HG03060 (cell line): ENCODE measurements around the gene C8G.
A peak's percentile ranks its signal among the peaks of the same experiment; 100 is the strongest.

ENCODE experiments used
- ATAC-seq: cut with Tn5 transposase; IDR thresholded peaks from one replicate; pipeline ENCODE4 v1.9.1; 2021; ENCODE audit warnings: low read depth, moderate number of reproducible peaks; ENCODE audit not compliant: unreplicated experiment

The C8G gene

GRCh38 chr9:136944519-136945332, at the start of gene C8G, which contains the start of gene FBXW5:
C8G (plus strand) TSS chr9:136945243; CDS start chr9:136945321, 78 bp downstream.
FBXW5 (minus strand) TSS chr9:136944738; CDS start chr9:136944083, 655 bp downstream.
- peak; percentile 62 for ATAC-seq

- no peak for ATAC-seq
Measured at GRCh38 chr9:136896027-136896426, 49.0 kb upstream of the C8G start.

GRCh38 chr9:136898483-136899100, 46.5 kb upstream of the C8G start:
- ATAC-seq: no peak

- ATAC-seq: no peak
Measured at GRCh38 chr9:136899196-136899595, 45.8 kb upstream of the C8G start.

- ATAC-seq: no peak
Measured at GRCh38 chr9:136900556-136900955, 44.5 kb upstream of the C8G start.

- no peak for ATAC-seq
Measured at GRCh38 chr9:136900988-136901515, 44.0 kb upstream of the C8G start.

GRCh38 chr9:136901516-136902258, 43.4 kb upstream of the C8G start:
- ATAC-seq: peak; percentile 37

GRCh38 chr9:136902259-136902821, 42.7 kb upstream of the C8G start:
- ATAC-seq: peak; percentile 36

- ATAC-seq: no peak
Measured at GRCh38 chr9:136903041-136903554, 41.9 kb upstream of the C8G start.

GRCh38 chr9:136906266-136906665, 38.8 kb upstream of the C8G start:
- ATAC-seq: no peak

- ATAC-seq: no peak
Measured at GRCh38 chr9:136907011-136907914, 37.8 kb upstream of the C8G start.

GRCh38 chr9:136910197-136910900, 34.7 kb upstream of the C8G start:
- ATAC-seq: no peak

- no peak for ATAC-seq
Measured at GRCh38 chr9:136910901-136911245, 34.2 kb upstream of the C8G start.

GRCh38 chr9:136913701-136914438, 31.2 kb upstream of the C8G start:
- no peak for ATAC-seq

GRCh38 chr9:136915632-136916329, 29.3 kb upstream of the C8G start:
- ATAC-seq: no peak

- ATAC-seq: no peak
Measured at GRCh38 chr9:136916330-136917184, 28.5 kb upstream of the C8G start.

- ATAC-seq: no peak
Measured at GRCh38 chr9:136917902-136918301, 27.1 kb upstream of the C8G start.
